ENCODE data around the gene FUBP1. TPM values are rescaled to one million over a fixed set of nuclear protein-coding genes. Genes with fewer than 3 reads are reported as not detected.

Gene FUBP1
- total and polyA plus RNA-seq, 2 of the 13 experiments (the other 11 are each of a cell fraction or from before 2014, with no cell fraction given) = 98.1 to 166 TPM

DNA sequence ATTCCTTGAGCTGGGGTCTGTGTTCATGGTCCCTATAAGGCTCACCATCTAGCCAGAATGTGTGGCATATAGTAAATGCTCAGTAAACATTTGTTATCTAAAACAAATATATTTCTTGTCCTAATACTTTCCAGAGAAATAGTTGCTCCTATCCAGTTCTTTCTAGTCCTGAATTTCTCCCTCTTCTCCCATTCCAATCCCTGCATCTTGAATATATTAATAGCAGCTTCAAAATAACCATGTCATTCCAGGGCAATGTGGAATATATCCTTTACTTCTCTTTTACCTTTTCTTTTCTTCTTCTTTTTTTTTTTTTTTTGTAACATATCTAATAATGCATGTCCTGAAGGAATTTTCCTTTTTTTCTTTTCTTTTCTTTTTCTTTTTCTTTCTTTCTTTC is 36.3 kb upstream of the FUBP1 start:
- ATAC-seq (no peak), FAIRE-seq (no peak), DNase-seq (ENCODE audit: low spot score) (no peak)
- CTCF ChIA-PET (ENCODE audit: low intra/inter-chr PET ratio, low total read pairs) = no interaction called here
- Histone ChIP-seq H2AFZ (ENCODE audit: low read length) (no peak overlapping the region), H3K4me1 (ENCODE audit: insufficient read depth, low read length) (peaks cover 12% of the 10 kb centered on the region), H4K20me1 (ENCODE audit: insufficient read depth, low read length) (no peaks in the 10 kb centered on the region), H3K36me3 (replicated peaks in 1 of 2; ENCODE audit: control insufficient read depth in 1 of 2, insufficient read depth in 2 of 2, low read length in 2 of 2) (no peaks in the 10 kb centered on the region; a peak in 1 of 5 replicates), H3K4me2 (ENCODE audit: low read depth, low read length) (no peak overlapping the region), H3K9me3 (ENCODE audit: low read length) (no peaks in the 10 kb centered on the region), H3K27ac (ENCODE audit: extremely low read length, insufficient read depth, low read length) (no peak overlapping the region), H3K9ac (ENCODE audit: insufficient read depth, low read depth, low read length) (no peak overlapping the region), H3K79me2 (ENCODE audit: insufficient read depth, low read length) (peaks cover 5% of the 10 kb centered on the region), H3K4me3 (replicated peaks in 1 of 3; ENCODE audit: insufficient read depth in 1 of 3, low read depth in 2 of 3, low read length in 3 of 3) (no peak overlapping the region), H3K27me3 (ENCODE audit: control insufficient read depth in 1 of 2, insufficient read depth in 2 of 2, low read length in 2 of 2) (no peaks in the 10 kb centered on the region)
- POLR2A ChIA-PET = interaction anchor here (1.1 kb wide), 1 partner anchor 10 kb away, joined by 5 read pairs; the partner anchor contains the start of gene DNAJB4
- in situ Hi-C loops (cut with HindIII; ENCODE audit: extremely low pct_ligation_motif_present, low pct_unique_long_range_greater_than_20kb) (no loop called here), intact Hi-C loops (cut with micrococcal nuclease; ENCODE audit: unreplicated experiment) (no loop called here)
- no TSS peak for BruUV-seq (replicated peaks)
- no peak for TF ChIP-seq KMT2B (CRISPR knock-in tag; IDR thresholded peaks at IDR 0.05)
- no peak for TF ChIP-seq ESRRA (CRISPR knock-in tag; IDR thresholded peaks at IDR 0.05; ENCODE audit: low read depth)
- TF ChIP-seq SMAD1 (CRISPR knock-in tag; IDR thresholded peaks at IDR 0.05; ENCODE audit: borderline replicate concordance, low read depth) = no peak
- TF ChIP-seq ZNF552 (CRISPR knock-in tag; IDR thresholded peaks at IDR 0.05; ENCODE audit: borderline replicate concordance) = no peak
- TF ChIP-seq, protein P1, sequence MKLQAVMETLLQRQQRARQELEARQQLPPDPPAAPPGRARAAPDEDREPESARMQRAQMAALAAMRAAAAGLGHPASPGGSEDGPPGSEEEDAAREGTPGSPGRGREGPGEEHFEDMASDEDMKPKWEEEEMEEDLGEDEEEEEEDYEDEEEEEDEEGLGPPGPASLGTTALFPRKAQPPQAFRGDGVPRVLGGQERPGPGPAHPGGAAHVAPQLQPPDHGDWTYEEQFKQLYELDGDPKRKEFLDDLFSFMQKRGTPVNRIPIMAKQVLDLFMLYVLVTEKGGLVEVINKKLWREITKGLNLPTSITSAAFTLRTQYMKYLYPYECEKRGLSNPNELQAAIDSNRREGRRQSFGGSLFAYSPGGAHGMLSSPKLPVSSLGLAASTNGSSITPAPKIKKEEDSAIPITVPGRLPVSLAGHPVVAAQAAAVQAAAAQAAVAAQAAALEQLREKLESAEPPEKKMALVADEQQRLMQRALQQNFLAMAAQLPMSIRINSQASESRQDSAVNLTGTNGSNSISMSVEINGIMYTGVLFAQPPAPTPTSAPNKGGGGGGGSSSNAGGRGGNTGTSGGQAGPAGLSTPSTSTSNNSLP (IDR thresholded peaks at IDR 0.05; ENCODE audit: low read depth, low read length) = no peak
- no peak for TF ChIP-seq ZFP36L1 (CRISPR knock-in tag; IDR thresholded peaks at IDR 0.05)
- TF ChIP-seq MYC (CRISPR knock-in tag; IDR thresholded peaks at IDR 0.05; ENCODE audit: borderline replicate concordance) = no peak
- no peak for TF ChIP-seq PCBP1 (IDR thresholded peaks at IDR 0.05; ENCODE audit: borderline replicate concordance, low read depth, low read length)
- no peak for TF ChIP-seq IRF9 (CRISPR knock-in tag; IDR thresholded peaks at IDR 0.05; ENCODE audit: borderline replicate concordance)
- no peak for TF ChIP-seq ZNF619 (CRISPR knock-in tag; IDR thresholded peaks at IDR 0.05)
- TF ChIP-seq ZNF839 (CRISPR knock-in tag; IDR thresholded peaks at IDR 0.05; ENCODE audit: borderline replicate concordance) = no peak
- no peak for TF ChIP-seq NR2F2 (IDR thresholded peaks at IDR 0.05; ENCODE audit: borderline replicate concordance, low read depth)
- no peak for TF ChIP-seq SNRNP70 (IDR thresholded peaks at IDR 0.05; ENCODE audit: low read depth, low read length)
- TF ChIP-seq FOXK1 (CRISPR knock-in tag; IDR thresholded peaks at IDR 0.05; ENCODE audit: borderline replicate concordance, low read depth) = no peak
- TF ChIP-seq THAP11 (CRISPR knock-in tag; IDR thresholded peaks at IDR 0.05) = no peak
- TF ChIP-seq ZNF564 (CRISPR knock-in tag; IDR thresholded peaks at IDR 0.05) = no peak
- no peak for TF ChIP-seq ETV6 (CRISPR knock-in tag; conservative IDR thresholded peaks at IDR 0.05)
- no peak for TF ChIP-seq JUND (CRISPR knock-in tag; IDR thresholded peaks at IDR 0.05)
- TF ChIP-seq FLYWCH1 (CRISPR knock-in tag; IDR thresholded peaks at IDR 0.05) = no peak
